A549 treated with dexamethasone at 1 μM for 4 hours (cell line): ENCODE measurements around the gene CDK11A. TPM values are rescaled to one million over a fixed set of nuclear protein-coding genes. Genes with fewer than 3 reads are reported as not detected.

Source experiments
- total RNA-seq: library from RNA; stranded (reverse); fragments of 200-300 nt; extraction: Qiagen RNA extraction; gene quantifications from 5 replicates; pipeline ENCODE4 v1.2.3, GENCODE V29; 2022

Gene CDK11A
- total RNA-seq = 15.4 to 25.1 TPM (median 21.7 TPM) in 5 replicates

GRCh38 chr1:1724035-1724864 lies at the start of gene CDK11A:
Gene CDK11A, minus strand, starts transcription at chr1:1724357. Its CDS starts 1,539 bp downstream, at chr1:1722818.

GRCh38 chr1:1692714-1693647 lies 31.2 kb downstream of the CDK11A start, which contains the start of gene SLC35E2B:
Gene SLC35E2B, minus strand, starts transcription at chr1:1692795. Its CDS starts 16,096 bp downstream, at chr1:1676699.

GRCh38 chr1:1658583-1659549 lies 65.3 kb downstream of the CDK11A start, which contains the start of gene CDK11B:
Gene CDK11B, minus strand, starts transcription at chr1:1659004. Its CDS starts 1,519 bp downstream, at chr1:1657485.

Other genes starting within 250 kb of the CDK11A start
- 25.4 to 40.1 TPM (median 36.8 TPM) in 5 replicates for gene ATAD3A, start 212.2 kb downstream of the CDK11A start, total RNA-seq
- gene TMEM240, start 183.7 kb downstream of the CDK11A start, total RNA-seq = 0.20 to 0.52 TPM (median 0.37 TPM) in 5 replicates
- gene SSU72, start 149.5 kb downstream of the CDK11A start, total RNA-seq = 89.6 to 116 TPM (median 106 TPM) in 5 replicates
- 4.8 to 10.5 TPM (median 8.4 TPM) in 5 replicates for gene FNDC10, start 124.2 kb downstream of the CDK11A start, total RNA-seq
- gene MIB2, start 108.9 kb downstream of the CDK11A start, total RNA-seq = 7.5 to 18.7 TPM (median 16.1 TPM) in 5 replicates
- gene MMP23B, start 92.2 kb downstream of the CDK11A start, total RNA-seq = 0.46 to 0.79 TPM (median 0.61 TPM) in 4 of 5 replicates, not detected in the other
- 21.9 to 26.1 TPM (median 25.6 TPM) in 5 replicates for gene CDK11B, start 65.4 kb downstream of the CDK11A start, total RNA-seq
- gene SLC35E2B, start 31.6 kb downstream of the CDK11A start, total RNA-seq = 8.4 to 13.9 TPM (median 13.2 TPM) in 5 replicates
- gene NADK, start 54.1 kb upstream of the CDK11A start, total RNA-seq = 27.1 to 39.9 TPM (median 37.2 TPM) in 5 replicates
- 202 to 248 TPM (median 232 TPM) in 5 replicates for gene GNB1, start 166.7 kb upstream of the CDK11A start, total RNA-seq
- 0.08 to 0.33 TPM (median 0.24 TPM) in 5 replicates for gene CALML6, start 190.9 kb upstream of the CDK11A start, total RNA-seq
- 0.63 to 1.1 TPM (median 0.86 TPM) in 5 replicates for gene TMEM52, start 194.9 kb upstream of the CDK11A start, total RNA-seq